ENCODE measurements around the gene C4A. TPM values are rescaled to one million over a fixed set of nuclear protein-coding genes. Genes with fewer than 3 reads are reported as not detected.
A peak's percentile ranks its signal among the peaks of the same experiment; 100 is the strongest.
"Not testable (repeated sequence)": the region's sequence is repeated elsewhere in the genome, so short reads cannot be mapped to it uniquely, and the experiment has no call there.

C4A gene
- total RNA-seq, 2 donors from 2014 or later: 6.9 to 7.6 TPM

DNA sequence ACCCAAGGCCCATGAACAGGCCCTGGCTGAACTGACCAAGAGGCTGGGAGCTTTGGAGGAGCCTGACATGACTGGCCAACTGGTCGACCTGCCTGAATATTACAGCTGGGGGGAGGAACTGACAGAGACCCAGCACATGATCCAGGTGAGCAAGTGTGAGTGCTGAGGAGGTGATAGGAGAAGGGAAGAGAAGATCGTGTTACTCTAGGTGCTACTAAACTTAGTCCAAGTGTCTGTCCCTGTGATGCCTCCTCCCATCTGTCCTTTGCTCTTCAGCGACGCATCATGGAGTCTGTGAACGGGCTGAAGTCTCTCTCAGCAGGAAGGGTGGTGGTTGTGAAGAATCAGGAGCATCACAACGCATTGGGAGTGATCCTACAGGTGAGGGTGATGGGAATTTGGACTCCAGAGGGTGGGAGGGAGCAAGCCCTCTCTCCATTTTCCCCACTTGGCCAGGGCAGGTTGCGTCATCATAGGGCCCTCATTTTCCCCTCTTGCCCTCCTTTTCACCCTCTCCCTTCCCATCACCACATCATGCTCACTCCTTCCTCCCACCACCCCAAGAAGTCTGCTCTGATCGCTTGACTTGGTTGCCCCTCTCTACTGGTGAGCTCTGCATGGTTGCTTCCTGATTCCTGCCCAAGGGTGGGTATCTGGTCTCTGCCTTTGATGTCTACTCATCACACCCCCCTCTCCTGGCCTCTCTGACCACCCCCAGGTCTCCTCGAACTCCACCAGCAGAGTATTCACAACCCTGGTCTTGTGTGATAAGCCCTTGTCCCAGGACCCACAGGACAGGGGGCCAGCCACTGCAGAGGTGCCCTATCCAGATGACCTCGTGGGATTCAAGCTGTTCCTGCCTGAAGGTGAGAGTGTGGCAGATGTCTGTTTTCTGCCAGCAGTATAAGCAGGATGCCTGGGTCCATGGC lies 14.6 kb upstream of the C4A start:
- Mint-ChIP-seq H3K36me3 (ENCODE audit: insufficient read depth in 2 of 2) (peaks cover 2 to 13% of the 10 kb centered on the region in 2 donors), H3K27me3 (ENCODE audit: low read depth) (no peaks in the 10 kb centered on the region)

DNA sequence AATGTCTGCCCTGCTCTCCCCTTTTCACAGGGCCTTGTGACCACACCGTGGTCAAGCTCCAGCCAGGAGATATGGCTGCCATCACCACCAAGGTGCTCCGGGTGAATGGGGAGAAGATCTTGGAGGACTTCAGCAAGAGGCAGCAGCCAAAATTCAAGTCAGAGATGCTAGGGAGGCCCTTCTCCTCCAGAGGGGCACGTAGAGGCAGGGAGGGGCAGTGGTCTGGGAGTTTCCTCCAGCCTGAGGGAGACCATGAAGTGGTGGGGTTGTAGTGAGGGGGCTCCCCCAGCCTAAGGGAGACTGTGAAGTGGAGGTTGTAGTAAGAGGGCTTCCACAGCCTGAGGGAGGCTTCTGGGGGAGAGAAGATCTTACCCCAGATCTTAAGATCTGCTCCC lies 13.9 kb upstream of the C4A start:
- Mint-ChIP-seq H3K27ac (no peak overlapping the region), H3K4me3 (no peak overlapping the region), H3K4me1 (ENCODE audit: low read depth) (peaks cover 25% of the 10 kb centered on the region), H3K9me3 (no peaks in the 10 kb centered on the region), H3K27me3 (ENCODE audit: low read depth) (no peaks in the 10 kb centered on the region), H3K36me3 (ENCODE audit: insufficient read depth in 2 of 2) (peaks cover 2 to 13% of the 10 kb centered on the region in 2 donors)
- DNase-seq (no peak), ATAC-seq (replicated peaks in 1 of 2) (no peak)

More for the DNA sequence above, 14.6 kb upstream of the C4A start:
- DNase-seq (no peak), ATAC-seq (replicated peaks in 1 of 2) (no peak)
- no peaks in the 10 kb centered on the region for H3K9me3 Mint-ChIP-seq
- H3K27ac Mint-ChIP-seq: peak overlapping the region; percentile 16
- peaks cover 22% of the 10 kb centered on the region for H3K4me1 Mint-ChIP-seq (ENCODE audit: low read depth)
- no peak overlapping the region for H3K4me3 Mint-ChIP-seq

DNA sequence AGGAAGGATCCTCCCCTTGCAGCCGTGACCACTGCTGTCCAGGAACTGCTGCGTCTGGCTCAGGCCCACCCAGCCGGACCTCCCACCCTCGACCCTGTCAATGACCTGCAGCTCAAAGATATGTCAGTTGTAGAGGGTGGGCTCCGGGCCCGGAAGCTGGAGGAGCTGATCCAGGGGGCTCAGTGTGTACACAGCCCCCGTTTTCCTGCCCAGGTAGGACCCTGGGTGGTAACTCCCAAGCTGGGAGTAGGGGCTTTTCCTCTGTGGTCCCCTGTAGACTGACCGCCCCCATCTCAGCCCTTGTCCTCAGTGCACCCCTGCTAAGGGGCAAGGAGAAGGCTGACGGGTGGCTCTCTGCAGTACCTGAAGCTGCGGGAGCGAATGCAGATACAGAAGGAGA lies 13.5 kb upstream of the C4A start:
- peaks cover 2 to 13% of the 10 kb centered on the region in 2 donors for H3K36me3 Mint-ChIP-seq (ENCODE audit: insufficient read depth in 2 of 2)
- no peak overlapping the region for H3K4me3 Mint-ChIP-seq
- H3K27ac Mint-ChIP-seq: no peak overlapping the region
- H3K27me3 Mint-ChIP-seq (ENCODE audit: low read depth): no peaks in the 10 kb centered on the region
- H3K9me3 Mint-ChIP-seq: no peaks in the 10 kb centered on the region
- DNase-seq (no peak), ATAC-seq (replicated peaks in 1 of 2) (no peak)
- peaks cover 29% of the 10 kb centered on the region for H3K4me1 Mint-ChIP-seq (ENCODE audit: low read depth)

DNA sequence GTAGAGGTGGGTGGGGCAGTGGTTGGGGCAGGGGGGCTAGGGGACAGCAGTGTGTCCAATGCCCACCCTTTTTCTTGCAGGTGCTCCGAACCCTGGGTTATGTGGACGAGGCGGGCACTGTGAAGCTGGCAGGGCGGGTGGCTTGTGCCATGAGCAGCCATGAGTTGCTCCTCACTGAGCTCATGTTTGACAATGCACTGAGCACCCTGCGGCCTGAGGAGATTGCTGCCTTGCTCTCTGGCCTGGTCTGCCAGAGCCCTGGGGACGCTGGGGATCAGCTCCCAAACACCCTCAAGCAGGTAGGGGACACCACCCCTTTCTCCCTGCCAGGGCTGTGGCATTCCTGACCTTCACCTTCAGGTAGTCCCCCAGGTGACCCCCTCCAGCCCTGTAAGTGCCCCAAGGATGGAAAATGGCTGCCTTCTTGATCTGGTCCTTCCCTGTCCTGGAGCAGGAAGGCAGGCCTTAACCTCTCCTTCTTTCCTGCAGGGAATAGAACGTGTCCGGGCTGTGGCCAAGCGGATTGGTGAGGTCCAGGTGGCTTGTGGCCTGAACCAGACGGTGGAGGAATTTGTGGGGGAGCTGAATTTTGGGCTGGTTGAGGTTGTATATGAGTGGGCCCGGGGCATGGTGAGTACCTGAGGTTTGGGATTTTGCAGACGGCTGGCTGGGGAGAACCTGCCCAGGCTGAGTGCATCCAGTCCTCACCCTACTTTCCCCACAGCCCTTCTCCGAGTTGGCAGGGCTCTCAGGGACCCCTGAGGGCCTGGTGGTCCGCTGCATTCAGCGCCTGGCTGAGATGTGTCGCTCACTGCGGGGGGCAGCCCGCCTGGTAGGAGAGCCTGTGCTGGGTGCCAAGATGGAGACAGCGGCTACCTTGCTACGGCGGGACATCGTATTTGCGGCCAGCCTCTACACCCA lies 12.8 kb upstream of the C4A start:
- no peak for ATAC-seq (replicated peaks in 1 of 2)
- H3K4me1 Mint-ChIP-seq (ENCODE audit: low read depth): peaks cover 36% of the 10 kb centered on the region
- peaks cover 2 to 9% of the 10 kb centered on the region in 2 donors for H3K36me3 Mint-ChIP-seq (ENCODE audit: insufficient read depth in 2 of 2)
- no peaks in the 10 kb centered on the region for H3K9me3 Mint-ChIP-seq
- H3K4me3 Mint-ChIP-seq: peak overlapping the region; percentile 86 to 91
- no peak for DNase-seq
- H3K27ac Mint-ChIP-seq: peak overlapping the region; percentile 89
- no peaks in the 10 kb centered on the region for H3K27me3 Mint-ChIP-seq (ENCODE audit: low read depth)

DNA sequence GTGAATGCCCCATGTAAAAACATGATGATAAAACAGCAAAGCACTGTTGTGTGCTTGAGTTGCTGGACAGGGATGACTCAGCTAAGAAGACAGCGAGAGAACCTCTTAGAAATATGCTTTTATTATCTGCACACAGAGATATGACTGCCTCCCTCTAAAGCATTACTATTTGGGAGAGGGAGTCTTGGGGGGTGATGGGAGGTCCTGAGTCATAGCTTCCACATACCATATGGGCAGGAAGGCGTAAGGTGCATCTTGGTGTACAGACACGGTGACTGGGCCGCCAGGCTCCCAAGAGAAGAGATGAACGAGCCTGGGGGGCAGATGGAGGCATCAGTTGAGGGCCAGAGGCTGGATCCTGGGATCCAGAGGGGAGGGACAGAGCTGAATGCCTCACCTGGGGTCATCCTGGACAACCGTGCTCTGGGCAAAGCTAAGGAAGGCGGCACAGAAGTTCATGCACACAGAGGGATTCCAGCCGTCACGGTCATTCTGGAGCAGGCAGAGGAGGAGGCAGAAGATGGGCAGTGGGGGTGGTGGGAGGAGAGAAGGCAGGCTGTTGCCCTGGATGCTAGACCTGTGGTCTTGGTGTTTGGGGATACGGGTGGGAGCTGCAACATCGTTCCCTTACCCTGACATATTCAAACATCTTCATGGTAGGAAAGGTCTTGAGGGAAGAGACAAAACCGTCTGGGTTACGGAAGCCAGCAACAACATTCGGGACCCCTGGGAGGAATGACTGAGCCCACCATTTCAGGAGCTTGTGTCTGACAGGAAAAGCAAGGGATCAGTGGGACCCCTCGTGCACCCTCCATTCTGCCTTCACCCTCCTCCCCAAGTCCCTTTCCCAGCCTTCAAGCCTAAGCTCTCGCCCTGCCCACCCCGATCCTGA lies 11.9 kb upstream of the C4A start:
- Mint-ChIP-seq H3K36me3 (ENCODE audit: insufficient read depth in 2 of 2) (peaks cover 2 to 9% of the 10 kb centered on the region in 2 donors), H3K4me1 (ENCODE audit: low read depth) (peaks cover 43% of the 10 kb centered on the region), H3K27ac (peak overlapping the region; percentile 89)

DNA sequence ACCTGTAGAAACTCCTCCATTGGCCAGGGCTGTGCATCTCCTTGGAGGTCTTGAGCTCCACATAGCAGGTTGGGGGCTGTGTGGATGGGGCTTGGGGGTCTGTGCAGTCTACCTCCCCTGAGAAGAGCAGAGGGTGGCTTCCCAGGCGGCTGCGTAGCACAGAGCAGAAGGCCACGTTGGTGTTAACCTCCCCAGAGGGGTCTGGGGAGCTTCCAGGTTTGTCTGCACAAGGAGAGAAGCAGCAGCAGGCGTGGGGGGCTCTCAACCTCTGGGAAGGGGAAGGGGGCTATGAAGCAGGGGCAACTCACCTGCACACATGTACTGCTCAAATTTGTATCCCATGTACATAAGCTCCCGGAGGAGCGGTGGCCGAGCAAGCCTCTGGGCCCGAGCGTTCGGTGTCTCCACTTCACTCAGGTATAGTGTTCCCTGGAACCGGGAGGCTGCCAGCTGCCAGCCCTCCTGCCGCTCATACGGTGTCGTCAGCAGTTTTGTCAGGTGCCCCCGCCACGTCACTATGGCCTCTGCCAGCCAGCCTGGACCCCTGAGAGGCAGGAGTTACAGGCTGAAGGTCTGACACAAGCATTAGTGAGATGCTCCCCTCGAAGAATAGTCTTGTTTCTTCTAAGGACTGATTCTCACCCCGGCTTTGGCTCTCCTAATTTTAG lies 11.1 kb upstream of the C4A start:
- DNase-seq (no peak), ATAC-seq (replicated peaks in 1 of 2) (no peak)
- peak overlapping the region; percentile 94 for H3K27ac Mint-ChIP-seq
- H3K4me3 Mint-ChIP-seq: peak overlapping the region; percentile 86 to 91
- peaks cover 2 to 7% of the 10 kb centered on the region in 2 donors for H3K36me3 Mint-ChIP-seq (ENCODE audit: insufficient read depth in 2 of 2)
- H3K9me3 Mint-ChIP-seq: no peaks in the 10 kb centered on the region
- no peaks in the 10 kb centered on the region for H3K27me3 Mint-ChIP-seq (ENCODE audit: low read depth)
- peaks cover 43% of the 10 kb centered on the region for H3K4me1 Mint-ChIP-seq (ENCODE audit: low read depth)

More for the DNA sequence above, 11.9 kb upstream of the C4A start:
- Mint-ChIP-seq H3K9me3 (no peaks in the 10 kb centered on the region), H3K27me3 (ENCODE audit: low read depth) (no peaks in the 10 kb centered on the region), H3K4me3 (peak overlapping the region; percentile 86 to 91)
- no peak for ATAC-seq (replicated peaks in 1 of 2)
- no peak for DNase-seq

DNA sequence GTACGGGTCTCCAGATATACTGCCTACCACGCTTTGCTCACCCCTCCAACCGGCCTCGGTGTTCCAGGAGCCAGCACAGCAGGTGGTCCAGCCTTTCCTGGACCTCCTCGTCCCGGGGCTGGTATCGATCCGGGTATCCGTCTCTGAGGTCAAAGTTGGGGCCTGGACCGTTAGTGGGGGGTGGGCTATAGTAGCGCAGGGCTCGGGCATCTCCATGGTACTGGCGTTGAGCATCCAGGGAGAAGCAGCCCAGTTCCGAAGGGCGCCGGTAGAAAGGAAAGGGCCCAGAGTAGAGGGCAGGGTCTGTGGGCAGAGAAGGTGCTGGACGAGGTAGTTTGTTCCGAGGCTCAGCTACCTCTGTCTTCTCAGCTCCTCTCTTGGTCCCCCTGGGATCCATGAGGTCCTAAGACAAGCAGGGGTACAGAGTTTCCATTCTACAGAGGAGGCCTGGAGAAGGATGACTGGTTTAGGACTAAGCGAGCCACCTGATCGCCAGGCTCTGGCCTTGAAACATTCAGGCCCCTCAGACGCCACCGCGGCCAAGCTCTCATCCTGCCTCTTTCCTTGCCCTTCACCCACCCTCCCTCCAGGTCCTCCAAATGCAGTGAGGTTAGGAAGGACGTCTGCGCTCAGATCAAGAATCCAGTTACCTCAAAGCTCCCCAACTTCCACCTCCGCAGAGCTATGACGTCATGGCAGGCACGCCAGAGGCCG lies 10.4 kb upstream of the C4A start:
- no peak for DNase-seq
- ATAC-seq (replicated peaks in 1 of 2): no peak
- peaks cover 43% of the 10 kb centered on the region for H3K4me1 Mint-ChIP-seq (ENCODE audit: low read depth)
- H3K27me3 Mint-ChIP-seq (ENCODE audit: low read depth): no peaks in the 10 kb centered on the region
- peak overlapping the region; percentile 94 for H3K27ac Mint-ChIP-seq
- peak overlapping the region; percentile 86 to 91 for H3K4me3 Mint-ChIP-seq
- no peaks in the 10 kb centered on the region for H3K9me3 Mint-ChIP-seq
- peaks cover 2 to 6% of the 10 kb centered on the region in 2 donors for H3K36me3 Mint-ChIP-seq (ENCODE audit: insufficient read depth in 2 of 2)

DNA sequence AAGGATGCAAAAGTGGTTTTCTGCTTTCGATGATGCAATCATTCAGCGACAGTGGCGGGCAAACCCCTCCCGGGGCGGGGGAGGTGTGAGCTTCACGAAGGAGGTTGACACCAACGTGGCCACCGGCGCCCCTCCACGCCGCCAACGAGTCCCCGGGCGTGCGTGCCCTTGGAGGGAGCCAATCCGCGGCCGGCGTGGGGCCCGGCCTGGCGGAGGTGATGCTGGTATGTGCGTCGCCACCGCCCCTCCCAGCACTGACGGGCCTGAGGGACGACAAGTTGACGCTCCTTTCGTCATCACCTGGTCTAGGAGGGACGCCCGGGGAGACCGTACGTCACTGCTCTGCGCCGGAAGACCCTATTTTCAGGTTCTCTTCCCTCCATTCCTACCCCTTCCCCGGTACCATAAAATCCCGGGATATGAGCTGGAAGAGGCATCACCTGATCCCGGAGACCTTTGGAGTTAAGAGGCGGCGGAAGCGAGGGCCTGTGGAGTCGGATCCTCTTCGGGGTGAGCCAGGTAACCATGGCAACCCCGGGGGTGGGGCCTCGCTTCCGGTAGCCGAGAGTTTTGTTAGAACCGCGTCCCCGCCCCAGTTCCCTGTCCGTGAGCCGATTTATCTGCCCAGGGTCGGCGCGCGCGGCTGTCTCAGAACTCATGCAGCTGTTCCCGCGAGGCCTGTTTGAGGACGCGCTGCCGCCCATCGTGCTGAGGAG lies 9.7 kb upstream of the C4A start, which contains the start of gene DXO:
Gene DXO (minus strand): TSS at position 146 of the 716 bp plus-strand sequence. CDS start 463 bp downstream, outside the sequence.
- H3K36me3 Mint-ChIP-seq (ENCODE audit: insufficient read depth in 2 of 2): peaks cover 2 to 6% of the 10 kb centered on the region in 2 donors
- ATAC-seq (replicated peaks in 1 of 2): peak; percentile 94 to 97
- peaks cover 43% of the 10 kb centered on the region for H3K4me1 Mint-ChIP-seq (ENCODE audit: low read depth)
- peak; percentile 98 for DNase-seq
- H3K27me3 Mint-ChIP-seq (ENCODE audit: low read depth): no peaks in the 10 kb centered on the region
- H3K4me3 Mint-ChIP-seq: peak within 1 kb of the TSS; percentile 86 to 91
- H3K27ac Mint-ChIP-seq: peak within 1 kb of the TSS; percentile 94
- no peaks in the 10 kb centered on the region for H3K9me3 Mint-ChIP-seq

DNA sequence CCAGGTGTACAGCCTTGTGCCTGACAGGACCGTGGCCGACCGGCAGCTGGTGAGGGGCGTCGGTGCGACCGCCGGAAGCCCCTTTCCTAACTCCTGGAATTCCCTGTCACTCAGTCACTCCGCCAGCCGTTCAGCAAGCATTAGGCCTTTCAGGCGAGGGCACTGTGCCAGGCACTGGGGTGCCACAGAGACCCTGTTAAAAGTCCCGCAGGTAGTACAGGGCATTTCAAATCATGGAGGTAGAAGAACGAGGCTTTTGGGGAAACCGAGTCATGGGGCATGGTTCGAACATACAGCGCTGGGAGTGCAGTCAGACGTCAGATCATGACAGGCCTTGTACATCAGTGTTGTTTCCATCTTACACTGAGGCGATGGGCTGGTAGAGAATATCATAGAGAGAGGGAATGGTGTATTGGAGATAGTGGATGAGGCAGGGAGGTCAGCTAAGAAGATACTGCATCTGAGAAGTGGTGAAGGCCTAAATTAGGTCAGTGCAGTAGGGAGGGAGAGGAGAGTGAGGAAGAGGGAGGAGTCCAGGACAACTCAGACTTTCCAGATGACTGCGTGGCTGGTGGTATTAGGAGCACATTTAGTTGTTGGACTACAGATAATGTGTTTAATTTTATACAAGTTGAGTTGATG lies 9.0 kb upstream of the C4A start:
- H3K27me3 Mint-ChIP-seq (ENCODE audit: low read depth): no peaks in the 10 kb centered on the region
- H3K36me3 Mint-ChIP-seq (ENCODE audit: insufficient read depth in 2 of 2): peaks cover 2 to 6% of the 10 kb centered on the region in 2 donors
- DNase-seq (no peak), ATAC-seq (replicated peaks in 1 of 2) (no peak)
- H3K27ac Mint-ChIP-seq: peak overlapping the region; percentile 94
- peak overlapping the region; percentile 86 to 91 for H3K4me3 Mint-ChIP-seq
- H3K4me1 Mint-ChIP-seq (ENCODE audit: low read depth): peaks cover 43% of the 10 kb centered on the region
- no peaks in the 10 kb centered on the region for H3K9me3 Mint-ChIP-seq

DNA sequence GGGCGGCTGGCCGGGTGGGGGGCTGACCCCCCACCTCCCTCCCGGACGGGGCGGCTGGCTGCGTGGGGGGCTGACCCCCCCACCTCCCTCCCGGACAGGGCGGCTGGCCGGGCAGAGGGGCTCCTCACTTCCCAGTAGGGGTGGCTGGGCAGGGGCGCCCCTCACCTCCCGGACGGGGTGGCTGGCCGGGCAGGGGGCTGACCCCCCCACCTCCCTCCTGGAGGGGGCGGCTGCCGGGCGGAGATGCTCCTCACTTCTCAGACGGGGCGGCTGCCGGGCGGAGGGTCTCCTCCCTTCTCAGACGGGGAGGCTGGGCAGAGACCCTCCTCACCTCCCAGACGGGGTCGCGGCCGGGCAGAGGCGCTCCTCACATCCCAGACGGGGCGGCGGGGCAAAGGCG lies 5.8 kb upstream of the C4A start:
- not testable (repeated sequence) for H3K27me3 Mint-ChIP-seq (ENCODE audit: low read depth); H3K27ac Mint-ChIP-seq; DNase-seq; H3K4me3 Mint-ChIP-seq; H3K9me3 Mint-ChIP-seq; H3K36me3 Mint-ChIP-seq (ENCODE audit: insufficient read depth in 2 of 2); ATAC-seq (replicated peaks in 1 of 2)
- H3K4me1 Mint-ChIP-seq (ENCODE audit: low read depth): peaks cover 38% of the 10 kb centered on the region
